K562 (cell line): ENCODE measurements around the gene DMWD. TPM values are rescaled to one million over a fixed set of nuclear protein-coding genes. Genes with fewer than 3 reads are reported as not detected.

Experiments
- FIP1L1 ChIP-seq: fragments of 200-400 bp; formaldehyde crosslinking; IDR thresholded peaks from 2 replicates; pipeline ENCODE4 v1.6.1; 2018; ENCODE audit warnings: mild to moderate bottlenecking, low read depth, low read length; ENCODE audit not compliant: poor library complexity, severe bottlenecking
- ZNF79 ChIP-seq: fragments of 250-450 bp; sonication (Bioruptor Pico); IDR thresholded peaks from 2 replicates; pipeline ENCODE4 v1.4.0; 2020; ENCODE audit warnings: low read depth, mild to moderate bottlenecking, moderate library complexity
- polyA plus RNA-seq, 8 experiments: library from polyadenylated mRNA; depleted of rRNA in 4 of 8; stranded (reverse) in 5 of 8; unstranded in 3 of 8; fragments of >200 nt; fragmentation: Nextera tagmentation in 2 of 8; fragmentation: Illumina TruSeq in 1 of 8; extraction: Ambion mirVana in 2 of 8; extraction: Trizol in 1 of 8; gene quantifications; 2 replicates each; pipeline versions ENCODE4 v1.2.1 to v1.2.3, GENCODE V29; 2011 to 2014; ENCODE audit warnings: inconsistent platforms in 1 of 8, missing spikeins in 1 of 8
- total RNA-seq, 7 experiments: library from RNA; depleted of rRNA in 6 of 7; stranded (reverse); fragments of >200 nt in 6 of 7; fragmentation: Illumina TruSeq in 2 of 7; extraction: Trizol in 2 of 7; gene quantifications; 2 replicates each; pipeline versions ENCODE4 v1.2.1 to v1.2.3, GENCODE V29; 2011 to 2021; ENCODE audit warnings: low replicate concordance in 1 of 7
- TF ChIP-seq, protein P1 (sequence below), 2 experiments: fragments of 450-650 bp; IDR thresholded peaks; 2 replicates each; pipeline ENCODE4 v1.6.1; 2016; ENCODE audit warnings: mild to moderate bottlenecking in 2 of 2, borderline replicate concordance in 1 of 2, low read depth in 1 of 2, moderate library complexity in 1 of 2
- TF ChIP-seq, protein P2 (sequence below): fragments of 450-650 bp; IDR thresholded peaks from 2 replicates; pipeline ENCODE4 v1.6.1; 2017; ENCODE audit warnings: antibody characterized with exemption
- TF ChIP-seq, protein P3 (sequence below): sonication (generic); formaldehyde crosslinking; IDR thresholded peaks from 2 replicates; pipeline ENCODE4 v1.8.0; 2022; ENCODE audit warnings: missing genetic modification reagents, mild to moderate bottlenecking, borderline replicate concordance

DMWD gene
- total and polyA plus RNA-seq, 9 of the 15 experiments (the other 6 are each of a cell fraction or from before 2014, with no cell fraction given): 4.7 to 54.6 (median 19.0) TPM

DNA sequence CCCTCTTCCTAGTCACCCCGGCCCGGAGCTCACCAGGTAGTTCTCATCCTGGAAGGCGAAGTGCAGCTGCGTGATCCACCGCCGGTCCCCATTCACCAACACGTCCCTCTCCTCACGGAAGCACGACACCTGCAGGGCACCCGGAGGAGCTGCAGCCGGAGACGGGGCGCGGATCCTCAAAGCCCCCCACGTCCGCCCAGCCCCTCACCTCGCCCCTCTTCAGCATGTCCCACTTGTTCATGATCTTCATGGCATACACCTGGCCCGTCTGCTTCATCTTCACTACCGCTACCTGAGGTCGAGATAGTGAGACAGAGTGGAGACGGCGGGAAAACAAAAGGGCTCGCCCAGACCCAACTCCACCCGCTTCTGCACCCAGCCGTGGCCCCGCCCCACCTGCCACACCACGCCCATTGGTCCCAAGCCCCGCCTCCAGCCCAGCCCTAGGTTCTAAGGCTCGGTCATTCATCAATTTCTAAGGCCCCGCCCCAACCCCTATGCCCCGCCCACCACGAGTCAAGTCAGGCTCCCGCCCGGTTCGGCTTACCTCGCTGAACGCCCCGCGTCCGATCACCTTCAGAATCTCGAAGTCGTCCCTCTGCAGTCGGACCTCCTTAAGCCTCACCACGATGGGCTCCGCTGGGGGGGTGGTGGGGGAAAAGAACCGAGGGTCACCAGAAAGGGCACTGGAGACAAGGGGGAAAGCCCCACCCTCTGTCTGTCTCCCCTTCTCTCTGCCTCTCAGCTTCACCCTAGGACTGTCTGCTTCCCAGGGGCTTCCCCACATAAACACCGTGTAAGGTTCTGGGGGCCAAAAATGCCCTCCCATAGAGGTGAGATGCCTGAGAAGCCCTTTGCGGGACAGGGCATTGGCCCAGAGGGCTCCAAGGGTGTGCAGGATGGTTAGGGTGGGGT is 13.2 kb downstream of the DMWD start (continued):
- TF ChIP-seq, protein P1, sequence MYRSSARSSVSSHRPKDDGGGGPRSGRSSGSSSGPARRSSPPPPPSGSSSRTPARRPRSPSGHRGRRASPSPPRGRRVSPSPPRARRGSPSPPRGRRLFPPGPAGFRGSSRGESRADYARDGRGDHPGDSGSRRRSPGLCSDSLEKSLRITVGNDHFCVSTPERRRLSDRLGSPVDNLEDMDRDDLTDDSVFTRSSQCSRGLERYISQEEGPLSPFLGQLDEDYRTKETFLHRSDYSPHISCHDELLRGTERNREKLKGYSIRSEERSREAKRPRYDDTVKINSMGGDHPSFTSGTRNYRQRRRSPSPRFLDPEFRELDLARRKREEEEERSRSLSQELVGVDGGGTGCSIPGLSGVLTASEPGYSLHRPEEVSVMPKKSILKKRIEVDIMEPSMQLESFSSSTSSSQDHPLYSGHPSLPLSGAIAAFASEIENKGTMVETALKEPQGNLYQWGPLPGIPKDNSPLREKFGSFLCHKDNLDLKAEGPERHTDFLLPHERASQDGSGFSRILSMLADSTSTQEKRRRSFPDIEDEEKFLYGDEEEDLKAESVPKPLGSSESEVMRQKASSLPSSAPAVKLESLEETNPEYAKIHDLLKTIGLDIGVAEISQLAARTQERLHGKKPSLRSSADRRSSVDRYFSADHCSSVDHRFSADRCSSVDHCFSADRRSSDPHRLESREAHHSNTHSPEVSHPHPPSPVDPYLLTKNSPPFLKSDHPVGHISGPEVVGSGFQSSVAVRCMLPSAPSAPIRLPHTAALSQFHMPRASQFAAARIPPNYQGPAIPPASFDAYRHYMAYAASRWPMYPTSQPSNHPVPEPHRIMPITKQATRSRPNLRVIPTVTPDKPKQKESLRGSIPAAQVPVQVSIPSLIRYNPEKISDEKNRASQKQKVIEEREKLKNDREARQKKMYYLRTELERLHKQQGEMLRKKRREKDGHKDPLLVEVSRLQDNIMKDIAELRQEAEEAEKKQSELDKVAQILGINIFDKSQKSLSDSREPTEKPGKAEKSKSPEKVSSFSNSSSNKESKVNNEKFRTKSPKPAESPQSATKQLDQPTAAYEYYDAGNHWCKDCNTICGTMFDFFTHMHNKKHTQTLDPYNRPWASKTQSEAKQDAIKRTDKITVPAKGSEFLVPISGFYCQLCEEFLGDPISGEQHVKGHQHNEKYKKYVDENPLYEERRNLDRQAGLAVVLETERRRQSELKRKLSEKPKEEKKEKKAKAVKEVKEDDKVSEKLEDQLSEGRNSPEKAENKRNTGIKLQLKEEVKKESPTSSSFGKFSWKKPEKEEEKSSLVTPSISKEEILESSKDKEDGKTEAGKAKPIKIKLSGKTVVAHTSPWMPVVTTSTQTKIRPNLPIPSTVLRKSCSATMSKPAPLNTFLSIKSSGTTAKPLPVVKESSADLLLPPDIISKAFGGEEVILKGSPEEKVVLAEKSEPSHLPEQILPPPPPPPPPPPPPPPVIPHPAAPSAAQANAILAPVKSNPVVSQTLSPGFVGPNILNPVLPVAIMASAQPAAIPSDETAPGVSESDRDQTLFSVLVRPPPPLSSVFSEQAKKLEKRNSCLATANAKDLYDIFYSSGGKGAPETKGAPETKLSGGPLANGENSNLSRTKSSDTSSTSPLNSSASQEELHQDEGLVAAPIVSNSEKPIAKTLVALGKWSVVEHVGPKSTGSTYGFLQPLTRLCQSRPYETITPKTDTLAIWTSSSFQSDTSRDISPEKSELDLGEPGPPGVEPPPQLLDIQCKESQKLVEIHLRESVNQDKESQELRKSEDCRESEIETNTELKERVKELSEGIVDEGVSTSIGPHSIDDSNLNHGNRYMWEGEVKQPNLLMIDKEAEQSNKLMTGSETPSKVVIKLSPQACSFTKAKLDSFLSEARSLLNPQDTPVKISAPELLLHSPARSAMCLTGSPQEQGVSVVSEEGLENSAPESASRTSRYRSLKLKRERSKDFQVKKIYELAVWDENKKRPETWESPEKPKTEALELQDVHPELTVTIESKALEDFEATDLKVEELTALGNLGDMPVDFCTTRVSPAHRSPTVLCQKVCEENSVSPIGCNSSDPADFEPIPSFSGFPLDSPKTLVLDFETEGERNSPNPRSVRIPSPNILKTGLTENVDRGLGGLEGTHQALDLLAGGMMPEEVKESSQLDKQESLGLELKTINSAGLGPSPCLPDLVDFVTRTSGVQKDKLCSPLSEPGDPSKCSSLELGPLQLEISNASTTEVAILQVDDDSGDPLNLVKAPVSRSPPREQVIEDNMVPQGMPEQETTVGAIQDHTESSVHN (IDR thresholded peaks at IDR 0.05; ENCODE audit: borderline replicate concordance in 1 of 2, low read depth in 1 of 2): no peak
- TF ChIP-seq, protein P2, sequence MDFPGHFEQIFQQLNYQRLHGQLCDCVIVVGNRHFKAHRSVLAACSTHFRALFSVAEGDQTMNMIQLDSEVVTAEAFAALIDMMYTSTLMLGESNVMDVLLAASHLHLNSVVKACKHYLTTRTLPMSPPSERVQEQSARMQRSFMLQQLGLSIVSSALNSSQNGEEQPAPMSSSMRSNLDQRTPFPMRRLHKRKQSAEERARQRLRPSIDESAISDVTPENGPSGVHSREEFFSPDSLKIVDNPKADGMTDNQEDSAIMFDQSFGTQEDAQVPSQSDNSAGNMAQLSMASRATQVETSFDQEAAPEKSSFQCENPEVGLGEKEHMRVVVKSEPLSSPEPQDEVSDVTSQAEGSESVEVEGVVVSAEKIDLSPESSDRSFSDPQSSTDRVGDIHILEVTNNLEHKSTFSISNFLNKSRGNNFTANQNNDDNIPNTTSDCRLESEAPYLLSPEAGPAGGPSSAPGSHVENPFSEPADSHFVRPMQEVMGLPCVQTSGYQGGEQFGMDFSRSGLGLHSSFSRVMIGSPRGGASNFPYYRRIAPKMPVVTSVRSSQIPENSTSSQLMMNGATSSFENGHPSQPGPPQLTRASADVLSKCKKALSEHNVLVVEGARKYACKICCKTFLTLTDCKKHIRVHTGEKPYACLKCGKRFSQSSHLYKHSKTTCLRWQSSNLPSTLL: no peak
- TF ChIP-seq, protein P3, sequence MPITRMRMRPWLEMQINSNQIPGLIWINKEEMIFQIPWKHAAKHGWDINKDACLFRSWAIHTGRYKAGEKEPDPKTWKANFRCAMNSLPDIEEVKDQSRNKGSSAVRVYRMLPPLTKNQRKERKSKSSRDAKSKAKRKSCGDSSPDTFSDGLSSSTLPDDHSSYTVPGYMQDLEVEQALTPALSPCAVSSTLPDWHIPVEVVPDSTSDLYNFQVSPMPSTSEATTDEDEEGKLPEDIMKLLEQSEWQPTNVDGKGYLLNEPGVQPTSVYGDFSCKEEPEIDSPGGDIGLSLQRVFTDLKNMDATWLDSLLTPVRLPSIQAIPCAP: no peak
- TF ChIP-seq ZNF79 (CRISPR knock-in tag): no peak
- no peak for TF ChIP-seq FIP1L1
